ENCODE measurements around the gene SMAD2. TPM values are rescaled to one million over a fixed set of nuclear protein-coding genes. Genes with fewer than 3 reads are reported as not detected.

Gene SMAD2
- total and polyA plus RNA-seq, 7 donors: 34.1 to 101 (median 56.1) TPM

Small RNA genes lying within 50 kb of the gene (small RNA-seq; reads per million reads assigned to genes)
- 0 reads per million in 3 donors for gene AC120349.2
- gene MTCO2P2: 0 reads per million in 3 donors

Data from sigmoid colon (tissue), 7 donors.